AML-193 (cell line): ENCODE data around the gene MMEL1.
"Not testable (repeated sequence)": the region's sequence is repeated elsewhere in the genome, so short reads cannot be mapped to it uniquely, and the experiment has no call there.

Experiments
- DNase-seq, 2 experiments: peaks; one replicate each; lab custom pipeline; 2025; lab: John Stamatoyannopoulos, UW

Gene MMEL1, protein sequence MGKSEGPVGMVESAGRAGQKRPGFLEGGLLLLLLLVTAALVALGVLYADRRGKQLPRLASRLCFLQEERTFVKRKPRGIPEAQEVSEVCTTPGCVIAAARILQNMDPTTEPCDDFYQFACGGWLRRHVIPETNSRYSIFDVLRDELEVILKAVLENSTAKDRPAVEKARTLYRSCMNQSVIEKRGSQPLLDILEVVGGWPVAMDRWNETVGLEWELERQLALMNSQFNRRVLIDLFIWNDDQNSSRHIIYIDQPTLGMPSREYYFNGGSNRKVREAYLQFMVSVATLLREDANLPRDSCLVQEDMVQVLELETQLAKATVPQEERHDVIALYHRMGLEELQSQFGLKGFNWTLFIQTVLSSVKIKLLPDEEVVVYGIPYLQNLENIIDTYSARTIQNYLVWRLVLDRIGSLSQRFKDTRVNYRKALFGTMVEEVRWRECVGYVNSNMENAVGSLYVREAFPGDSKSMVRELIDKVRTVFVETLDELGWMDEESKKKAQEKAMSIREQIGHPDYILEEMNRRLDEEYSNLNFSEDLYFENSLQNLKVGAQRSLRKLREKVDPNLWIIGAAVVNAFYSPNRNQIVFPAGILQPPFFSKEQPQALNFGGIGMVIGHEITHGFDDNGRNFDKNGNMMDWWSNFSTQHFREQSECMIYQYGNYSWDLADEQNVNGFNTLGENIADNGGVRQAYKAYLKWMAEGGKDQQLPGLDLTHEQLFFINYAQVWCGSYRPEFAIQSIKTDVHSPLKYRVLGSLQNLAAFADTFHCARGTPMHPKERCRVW

GRCh38 chr1:2632561-2633361, at the start of gene MMEL1:
Gene MMEL1 (minus strand): TSS chr1:2633016. CDS start chr1:2629484, 3,532 bp downstream.
- no peak for DNase-seq

GRCh38 chr1:2676726-2677125, 43.9 kb upstream of the MMEL1 start:
- not testable (repeated sequence) for DNase-seq

- DNase-seq, result not testable (repeated sequence)
Measured at GRCh38 chr1:2671656-2672055, 38.8 kb upstream of the MMEL1 start.

DNA sequence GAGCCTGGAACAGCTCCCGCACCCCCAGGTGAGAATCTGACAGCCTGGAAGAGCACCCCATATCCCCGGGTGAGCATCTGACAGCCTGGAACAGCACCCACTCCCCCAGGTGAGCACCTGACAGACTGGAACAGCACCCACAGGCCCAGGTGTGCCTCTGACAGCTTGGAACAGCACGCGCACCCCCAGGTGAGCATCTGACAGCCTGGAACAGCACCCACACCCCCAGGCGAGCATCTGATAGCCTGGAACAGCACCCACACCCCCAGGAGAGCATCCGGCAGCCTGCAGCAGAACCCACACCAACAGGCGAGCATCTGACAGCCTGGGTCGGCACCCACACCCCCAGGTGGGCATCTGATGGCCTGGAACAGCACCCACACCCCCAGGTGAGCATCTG, 27.0 kb upstream of the MMEL1 start:
- not testable (repeated sequence) for DNase-seq

DNA sequence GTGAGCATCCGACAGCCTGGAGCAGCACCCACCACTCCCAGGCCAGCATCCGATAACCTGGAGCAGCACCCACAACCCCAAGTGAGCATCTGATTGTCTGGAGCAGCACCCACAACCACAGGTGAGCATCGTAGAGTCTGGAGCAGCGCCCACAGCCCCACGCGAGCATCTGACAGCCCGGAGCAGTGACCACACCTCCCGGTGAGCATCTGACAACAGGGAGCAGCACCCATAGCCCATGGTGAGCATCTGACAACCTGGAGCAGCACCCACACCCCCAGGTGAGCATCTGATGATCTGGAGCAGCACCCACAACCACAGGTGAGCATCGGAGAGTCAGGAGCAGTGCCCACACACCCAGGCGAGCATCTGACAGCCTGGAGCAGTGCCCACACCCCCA, 25.1 kb upstream of the MMEL1 start:
- DNase-seq, result not testable (repeated sequence)

DNA sequence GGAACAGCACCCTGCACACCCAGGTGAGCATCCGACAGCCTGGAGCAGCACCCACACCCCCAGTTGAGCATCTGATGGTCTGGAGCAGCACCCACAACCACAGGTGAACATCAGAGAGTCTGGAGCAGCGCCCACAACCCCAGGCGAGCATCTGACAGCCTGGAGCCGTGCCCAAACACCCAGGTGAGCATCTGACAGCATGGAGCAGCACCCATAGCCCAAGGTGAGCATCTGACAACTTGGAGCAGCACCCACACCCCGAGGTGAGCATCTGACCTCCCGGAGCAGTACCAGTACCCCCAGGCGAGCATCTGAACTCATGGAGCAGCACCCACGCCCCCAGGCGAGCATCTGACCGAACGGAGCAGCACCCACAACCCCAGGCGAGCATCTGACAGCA, 24.3 kb upstream of the MMEL1 start:
- DNase-seq, result not testable (repeated sequence)

- not testable (repeated sequence) for DNase-seq
Measured at GRCh38 chr1:2655598-2656434, 23.0 kb upstream of the MMEL1 start.

DNA sequence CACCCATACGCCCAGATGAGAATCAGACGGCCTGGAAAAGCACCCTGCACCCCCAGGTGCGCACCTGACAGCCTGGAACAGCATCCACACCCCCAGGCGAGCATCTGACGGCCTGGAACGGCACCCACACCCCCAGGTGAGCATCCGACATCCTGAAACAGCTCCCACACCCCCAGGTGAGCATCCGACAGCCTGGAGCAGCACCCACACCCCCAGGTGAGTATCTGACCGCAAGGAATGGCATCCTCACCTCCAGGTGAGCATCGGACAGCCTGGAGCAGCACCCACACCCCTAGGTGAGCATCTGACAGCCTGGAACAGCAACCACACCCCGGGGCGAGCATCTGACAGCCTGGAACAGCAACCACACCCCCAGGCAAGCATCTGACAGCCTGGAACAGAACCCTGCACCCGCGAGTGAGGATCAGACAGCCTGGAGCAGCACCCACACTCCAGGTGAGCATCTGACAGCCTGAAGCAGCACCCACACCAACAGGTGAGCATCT, 21.7 kb upstream of the MMEL1 start:
- not testable (repeated sequence) for DNase-seq

DNA sequence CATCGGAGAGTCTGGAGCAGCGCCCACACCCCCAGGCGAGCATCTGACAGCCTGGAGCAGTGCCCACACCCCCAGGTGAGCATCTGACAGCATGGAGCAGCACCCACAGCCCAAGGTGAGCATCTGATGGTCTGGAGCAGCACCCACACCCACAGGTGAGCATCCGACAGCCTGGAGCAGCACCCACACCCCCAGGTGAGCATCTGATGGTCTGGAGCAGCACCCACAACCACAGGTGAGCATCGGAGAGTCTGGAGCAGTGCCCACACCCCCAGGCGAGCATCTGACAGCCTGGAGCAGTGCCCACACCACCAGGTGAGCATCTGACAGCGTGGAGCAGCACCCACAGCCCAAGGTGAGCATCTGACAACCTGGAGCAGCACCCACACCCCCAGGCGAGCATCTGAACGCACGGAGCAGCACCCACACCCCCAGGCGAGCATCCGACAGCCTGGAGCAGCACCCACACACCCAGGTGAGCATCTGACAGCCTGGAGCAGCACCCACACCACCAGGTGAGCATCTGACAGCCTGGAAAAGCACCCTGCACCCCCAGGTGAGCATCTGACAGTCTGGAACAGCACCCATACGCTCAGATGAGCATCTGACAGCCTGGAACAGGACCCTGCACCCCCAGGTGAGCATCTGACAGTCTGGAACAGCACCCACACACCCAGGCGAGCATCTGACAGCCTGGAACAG, 21.1 kb upstream of the MMEL1 start:
- DNase-seq, result not testable (repeated sequence)

DNA sequence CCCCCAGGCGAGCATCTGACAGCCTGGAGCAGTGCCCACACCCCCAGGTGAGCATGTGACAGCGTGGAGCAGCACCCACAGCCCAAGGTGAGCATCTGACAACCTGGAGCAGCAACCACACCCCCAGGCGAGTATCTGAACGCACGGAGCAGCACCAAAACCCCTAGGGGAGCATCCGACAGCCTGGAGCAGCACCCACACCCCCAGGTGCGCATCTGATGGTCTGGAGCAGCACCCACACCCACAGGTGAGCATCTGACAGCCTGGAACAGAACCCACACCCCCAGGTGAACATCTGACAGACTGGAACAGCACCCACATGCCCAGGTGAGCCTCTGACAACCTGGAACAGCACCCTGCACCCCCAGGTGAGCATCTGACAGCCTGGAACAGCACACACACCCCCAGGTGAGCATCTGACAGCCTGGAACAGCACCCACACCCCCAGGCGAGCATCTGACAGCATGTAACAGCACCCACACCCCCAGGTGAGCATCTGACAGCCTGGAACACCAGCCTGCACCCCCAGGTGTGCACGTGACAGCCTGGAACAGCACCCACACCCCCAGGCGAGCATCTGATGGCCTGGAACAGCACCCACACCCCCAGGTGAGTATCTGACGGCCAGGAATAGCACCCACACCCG, 20.2 kb upstream of the MMEL1 start:
- not testable (repeated sequence) for DNase-seq

- DNase-seq, result not testable (repeated sequence)
Measured at GRCh38 chr1:2652152-2652925, 19.5 kb upstream of the MMEL1 start.

DNA sequence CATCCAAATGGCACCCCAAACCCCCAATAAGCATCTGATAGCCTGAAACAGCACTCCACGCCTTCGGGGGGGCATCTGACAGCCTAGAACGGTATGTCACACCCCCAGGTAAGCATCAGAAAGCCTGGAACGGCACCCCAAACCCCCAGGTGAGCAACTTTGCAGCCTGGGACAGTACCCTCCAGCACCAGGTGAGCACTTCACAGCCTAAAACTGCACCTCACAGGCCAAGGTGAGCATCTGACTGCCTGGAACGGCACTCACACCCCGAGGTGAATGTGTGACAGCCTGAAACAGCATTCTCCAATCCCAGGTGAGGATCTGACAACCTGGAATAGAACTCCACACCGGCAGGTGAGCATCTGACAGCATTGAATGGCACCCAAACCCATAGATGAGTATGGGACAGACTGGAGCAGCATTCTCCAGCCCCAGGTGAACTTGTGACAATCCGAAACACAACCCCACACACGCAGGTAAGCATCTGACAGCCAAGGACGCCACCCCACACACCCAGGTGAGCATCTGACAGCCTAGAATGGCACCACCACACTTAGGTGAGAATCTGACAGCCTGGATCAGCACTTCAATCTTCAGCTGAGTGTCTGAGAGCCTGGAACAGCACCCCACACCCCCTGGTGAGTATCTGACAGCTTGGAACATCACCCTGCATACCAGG, 18.3 kb upstream of the MMEL1 start:
- DNase-seq, result no peak

- no peak for DNase-seq
Measured at GRCh38 chr1:2646837-2647236, 14.0 kb upstream of the MMEL1 start.

- no peak for DNase-seq
Measured at GRCh38 chr1:2645776-2646175, 13.0 kb upstream of the MMEL1 start.

DNA sequence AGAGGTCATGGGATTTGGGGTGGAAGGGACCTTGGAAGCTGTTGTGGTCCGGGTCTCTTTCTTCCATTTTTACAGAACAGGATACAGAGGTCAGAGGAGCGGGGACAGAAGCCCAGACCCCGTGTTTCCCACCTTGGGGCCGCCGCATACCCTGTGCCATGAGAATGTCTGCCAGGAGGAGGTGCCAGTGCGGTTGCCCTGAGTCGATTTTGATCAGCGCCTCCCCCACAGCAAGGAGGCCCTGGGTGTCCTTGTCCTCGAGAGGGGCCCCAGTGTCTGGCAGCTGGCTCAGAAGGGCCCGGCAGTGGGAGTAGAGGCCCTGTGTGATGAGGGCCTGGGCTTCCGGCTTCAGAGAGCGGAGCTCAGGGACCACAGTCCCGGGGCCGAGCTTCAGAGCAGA, 12.3 kb upstream of the MMEL1 start:
- DNase-seq, result no peak

GRCh38 chr1:2644591-2645101, 11.8 kb upstream of the MMEL1 start:
- DNase-seq, result no peak

DNA sequence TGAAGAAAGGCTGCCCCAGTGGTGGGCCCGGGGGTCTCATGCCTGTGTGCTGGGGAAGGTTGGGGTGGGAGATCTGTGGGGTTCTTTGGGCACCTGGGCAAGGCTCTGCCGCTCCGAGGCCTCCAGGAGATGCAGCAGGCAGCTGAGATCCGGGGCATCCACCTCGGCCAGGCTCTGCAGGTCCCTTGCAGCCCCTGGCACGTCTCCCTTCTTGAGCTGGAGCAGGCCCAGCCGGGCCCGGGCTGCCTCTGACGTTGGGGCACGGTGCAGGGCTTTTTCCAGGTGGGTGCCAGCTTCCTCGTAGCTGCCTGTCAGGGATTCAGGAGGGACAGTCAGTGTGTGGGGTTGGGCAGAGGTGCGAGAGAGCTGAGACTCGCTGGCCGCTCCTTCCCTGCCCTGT, 11.4 kb upstream of the MMEL1 start:
- DNase-seq, result no peak

DNA sequence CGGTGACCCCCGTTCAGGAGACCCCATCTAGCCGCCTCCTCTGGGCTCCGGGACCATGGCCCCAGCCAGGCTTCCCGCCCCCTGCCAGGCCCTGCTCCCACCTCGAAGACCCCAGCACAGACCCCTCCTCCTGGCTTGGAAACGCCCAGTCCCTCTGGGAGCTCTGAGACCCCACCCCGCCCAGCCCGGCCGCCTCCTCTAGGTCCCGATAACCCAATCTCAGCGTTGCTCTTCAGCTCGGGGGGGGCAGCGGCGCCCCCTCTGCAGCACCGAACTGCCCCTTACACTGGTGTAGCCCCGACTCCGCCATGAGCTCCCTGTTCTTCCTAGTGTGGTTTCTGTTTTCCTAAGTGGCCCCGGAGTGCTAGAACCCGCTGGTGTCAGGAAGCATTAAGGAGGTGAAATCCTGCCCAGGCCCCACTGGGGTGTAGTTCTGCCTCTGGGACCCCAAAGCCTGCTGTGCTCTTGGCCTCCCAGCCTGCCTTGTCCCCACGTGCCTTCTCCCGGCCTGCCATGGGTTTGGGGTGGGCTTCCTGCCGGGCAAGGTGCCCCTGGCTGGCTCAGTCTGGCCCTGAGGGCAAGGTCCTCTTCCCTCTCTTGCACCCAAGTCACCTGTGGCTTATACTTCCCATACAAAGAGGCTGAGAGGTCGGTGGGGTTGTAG, 10.7 kb upstream of the MMEL1 start:
- DNase-seq, result no peak
